Activated naive CD4-positive, alpha-beta T cell (primary cell): ENCODE data around the gene CA5A.
"Not testable (repeated sequence)": the region's sequence is repeated elsewhere in the genome, so short reads cannot be mapped to it uniquely, and the experiment has no call there.

Source experiments
- DNase-seq, 4 experiments: peaks; one replicate each; lab custom pipeline; 2025; lab: John Stamatoyannopoulos, UW

CA5A gene

GRCh38 chr16:87936375-87937230, at the start of gene CA5A:
Gene CA5A (minus strand): TSS chr16:87936529. CDS start chr16:87936450, 79 bp downstream.
- DNase-seq = no peak

- not testable (repeated sequence) for DNase-seq
These were observed 49.2 kb upstream of the CA5A start for GRCh38 chr16:87985493-87985892.

DNA sequence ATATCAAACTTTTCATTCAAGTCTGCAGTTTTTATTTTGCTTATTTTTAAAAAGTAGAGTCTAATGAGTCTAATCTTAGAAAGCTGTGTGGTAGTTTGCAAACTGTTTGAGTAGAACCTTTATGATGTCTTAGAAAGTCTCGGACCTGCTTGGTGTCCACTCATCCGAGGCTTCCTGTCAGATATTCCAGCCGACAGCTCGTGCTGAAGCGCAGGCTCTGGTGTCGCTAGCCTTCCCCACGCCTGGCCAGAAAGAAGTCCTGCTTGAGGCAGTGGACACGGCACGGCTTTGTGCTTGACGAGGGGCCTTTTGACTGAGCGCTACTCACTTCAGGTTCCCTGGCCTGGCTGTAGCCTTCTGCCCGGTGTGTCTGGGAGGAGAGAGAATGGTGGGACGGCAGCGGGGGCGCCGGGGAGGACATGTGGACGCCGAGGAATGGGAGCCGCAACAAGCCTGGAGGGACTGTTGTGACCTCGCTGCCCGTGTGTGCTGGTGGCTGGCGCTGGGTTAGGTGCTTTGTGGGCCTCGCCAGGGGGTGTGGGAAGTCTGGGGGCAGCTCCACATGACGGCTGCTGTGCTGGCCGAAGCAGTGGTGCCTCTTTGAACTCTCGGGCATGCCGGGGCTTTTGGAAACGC, 48.4 kb upstream of the CA5A start:
- no peak for DNase-seq

- not testable (repeated sequence) for DNase-seq
These were observed 47.9 kb upstream of the CA5A start for GRCh38 chr16:87984180-87984579.

DNA sequence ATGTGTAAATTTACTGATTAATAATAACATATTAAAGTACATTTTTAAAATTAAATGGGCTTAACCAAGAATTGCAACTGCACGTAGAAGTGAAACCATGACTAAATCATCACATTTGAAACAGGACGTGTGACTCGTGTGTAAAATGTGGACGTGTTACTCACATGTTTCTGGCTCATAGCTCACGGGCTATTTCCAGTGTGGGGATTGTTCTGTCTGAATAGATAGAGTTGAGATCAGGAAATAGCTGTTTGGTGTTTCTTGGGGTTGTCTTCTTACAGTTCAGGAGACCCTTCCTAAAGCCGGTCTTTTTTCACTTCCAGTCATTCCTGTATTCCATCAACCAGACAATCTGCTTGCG, 47.4 kb upstream of the CA5A start:
- not testable (repeated sequence) for DNase-seq

GRCh38 chr16:87983072-87983736, 46.9 kb upstream of the CA5A start:
- not testable (repeated sequence) for DNase-seq

DNA sequence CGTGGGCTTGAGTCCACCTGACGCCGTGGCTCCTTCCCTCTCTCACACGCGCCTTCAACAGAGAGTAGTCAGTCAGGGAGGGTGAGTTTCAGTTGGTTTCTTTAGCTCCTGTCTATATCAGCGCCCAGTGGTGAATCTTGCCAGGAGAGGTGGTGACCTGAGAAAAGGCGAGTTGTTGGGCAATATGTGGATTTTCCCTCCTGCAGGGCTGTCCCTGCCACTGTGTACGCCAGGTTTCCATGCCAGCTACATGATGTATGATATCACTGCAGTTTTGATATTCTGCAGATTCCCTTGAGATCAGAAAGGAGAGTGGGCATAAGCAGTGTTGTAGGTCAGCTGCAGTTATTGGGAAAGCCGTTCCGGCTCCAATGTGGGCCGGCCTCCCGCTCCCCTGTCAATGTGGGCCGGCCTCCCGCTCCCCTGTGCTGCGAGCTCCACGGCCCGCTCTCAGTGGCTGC, 46.3 kb upstream of the CA5A start:
- no peak for DNase-seq

GRCh38 chr16:87981376-87981775, 45.0 kb upstream of the CA5A start:
- DNase-seq = not testable (repeated sequence)

DNA sequence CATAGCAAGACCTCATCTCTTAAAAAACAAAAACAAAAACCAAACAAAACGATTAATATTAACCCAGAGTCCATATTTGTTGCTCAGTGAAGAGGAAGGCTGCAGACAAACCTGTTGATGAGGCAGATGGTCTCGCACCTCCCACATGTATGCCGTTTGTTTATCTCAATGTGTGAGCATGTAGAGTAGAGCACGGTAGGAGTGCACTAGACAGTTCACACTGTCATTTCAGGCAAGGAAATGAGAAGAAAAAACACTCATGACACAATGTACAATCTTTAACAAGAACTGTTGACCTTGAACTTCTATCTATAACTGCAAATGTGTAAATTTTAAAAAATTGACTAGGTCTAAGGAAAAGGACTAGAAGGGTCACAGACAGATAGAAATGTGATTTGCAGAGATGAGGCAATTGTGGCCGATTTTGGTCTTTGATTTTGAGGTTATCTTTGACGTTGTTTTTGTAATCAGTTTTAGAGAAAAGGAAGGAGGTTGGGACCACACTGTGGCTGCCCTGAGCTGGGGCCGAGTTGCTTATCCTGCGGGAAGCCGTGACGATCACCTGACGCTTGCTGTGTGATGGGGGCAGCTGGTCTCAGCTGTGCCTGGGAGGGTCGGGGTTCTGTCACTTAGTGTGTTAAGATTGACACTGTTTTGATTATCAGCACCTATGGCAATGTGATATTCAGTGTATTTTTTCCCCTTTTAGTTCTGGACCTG, 43.7 kb upstream of the CA5A start:
- DNase-seq = not testable (repeated sequence)

DNA sequence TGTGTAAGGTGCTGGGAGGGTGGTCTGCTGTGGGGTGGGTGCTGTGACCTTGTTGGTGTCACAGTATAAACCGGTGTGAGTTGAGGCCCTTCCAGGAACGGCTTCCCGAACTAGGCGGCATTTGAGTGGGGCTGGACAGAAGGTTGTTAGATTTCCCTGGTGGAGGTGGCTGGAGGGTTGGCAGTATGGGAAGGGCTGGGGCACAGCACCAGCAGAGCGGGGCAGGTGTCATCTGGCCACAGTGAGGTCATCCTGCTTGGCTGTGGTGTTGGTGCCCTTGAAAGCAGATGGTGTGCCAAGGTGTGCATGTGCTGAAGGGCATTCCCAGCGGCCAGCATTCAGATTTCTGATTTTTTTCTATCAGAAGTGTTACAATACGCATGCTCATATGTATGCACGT, 43.0 kb upstream of the CA5A start:
- no peak for DNase-seq

GRCh38 chr16:87978127-87978526, 41.8 kb upstream of the CA5A start:
- DNase-seq = no peak

DNA sequence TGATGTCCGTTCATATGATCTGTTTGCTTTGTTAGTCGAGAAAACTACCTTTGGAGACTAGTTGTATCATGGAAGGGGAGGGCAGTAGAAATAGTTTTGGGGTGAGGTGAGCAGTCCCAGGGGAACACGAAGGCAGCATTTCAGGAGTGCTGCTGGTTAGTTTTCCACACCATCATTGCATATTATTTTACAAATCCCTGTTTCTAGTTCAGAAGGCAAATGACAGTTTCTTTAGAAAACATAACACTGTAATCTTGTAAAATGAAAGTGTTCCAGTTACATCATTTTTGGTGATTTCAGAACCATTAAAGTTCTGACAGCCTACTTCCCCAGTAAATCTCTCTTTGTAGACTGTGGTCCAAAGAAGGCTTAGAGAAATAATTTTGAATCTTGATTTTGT, 40.3 kb upstream of the CA5A start:
- DNase-seq = no peak

- DNase-seq = no peak
These were observed 37.8 kb upstream of the CA5A start for GRCh38 chr16:87974178-87974577.

DNA sequence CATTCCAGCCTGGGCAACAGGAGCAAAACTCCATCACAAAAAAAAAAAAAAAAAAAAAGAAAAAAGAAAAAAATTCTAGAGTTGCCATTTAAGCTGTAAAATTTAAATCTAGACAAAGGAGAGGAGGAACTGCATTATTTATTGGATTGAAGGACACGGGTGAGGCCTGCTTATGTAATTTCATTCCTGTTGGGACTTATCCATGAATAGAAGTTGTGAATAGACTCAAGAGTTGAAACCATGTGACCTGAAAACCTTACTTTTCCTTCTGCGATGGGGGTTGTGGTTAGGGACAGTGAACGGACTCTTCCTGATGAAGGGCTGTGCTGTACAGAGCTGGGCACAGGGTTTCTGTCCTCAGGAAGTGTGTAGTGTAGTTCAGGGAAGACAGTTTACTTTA, 37.4 kb upstream of the CA5A start:
- DNase-seq = no peak

DNA sequence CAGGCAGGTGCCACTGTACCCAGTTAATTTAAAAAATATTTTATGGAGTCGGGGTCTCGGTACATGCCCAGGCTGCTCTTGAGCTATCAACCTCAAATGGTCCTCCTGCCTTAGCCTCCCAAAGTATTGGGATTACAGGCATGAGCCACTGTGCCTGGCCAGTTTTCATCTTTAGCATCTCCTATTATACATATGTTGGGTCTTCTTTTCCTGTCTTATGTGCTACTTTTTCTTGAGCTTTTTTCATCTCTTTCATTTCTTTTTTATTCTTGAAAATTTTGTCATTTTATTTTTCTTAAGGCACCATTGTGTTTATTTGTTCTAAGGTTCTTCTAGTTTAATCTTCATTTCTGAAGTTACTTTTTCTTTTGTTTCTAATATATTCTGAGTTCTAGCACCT, 35.6 kb upstream of the CA5A start:
- no peak for DNase-seq

- no peak for DNase-seq
These were observed 33.9 kb upstream of the CA5A start for GRCh38 chr16:87970186-87970585.

DNA sequence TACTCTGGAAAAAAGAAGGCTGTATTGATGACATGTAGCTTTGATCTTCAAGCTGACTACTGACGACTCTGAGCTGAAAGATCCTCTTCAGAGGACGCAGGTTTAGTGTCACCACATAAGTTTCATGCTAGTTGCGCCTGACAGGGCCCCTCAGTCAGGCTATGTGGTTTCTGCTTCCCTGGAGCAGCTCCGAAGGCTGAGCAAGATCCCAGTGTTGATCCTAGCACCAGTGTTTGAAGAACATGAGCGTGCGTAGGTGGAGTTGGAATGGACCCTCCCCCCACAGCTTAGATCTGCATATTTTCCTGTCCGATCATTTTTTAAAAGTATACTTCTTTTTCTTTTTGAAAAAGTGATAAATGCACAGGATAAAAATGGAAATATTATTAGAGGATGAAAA, 32.2 kb upstream of the CA5A start:
- DNase-seq = no peak

DNA sequence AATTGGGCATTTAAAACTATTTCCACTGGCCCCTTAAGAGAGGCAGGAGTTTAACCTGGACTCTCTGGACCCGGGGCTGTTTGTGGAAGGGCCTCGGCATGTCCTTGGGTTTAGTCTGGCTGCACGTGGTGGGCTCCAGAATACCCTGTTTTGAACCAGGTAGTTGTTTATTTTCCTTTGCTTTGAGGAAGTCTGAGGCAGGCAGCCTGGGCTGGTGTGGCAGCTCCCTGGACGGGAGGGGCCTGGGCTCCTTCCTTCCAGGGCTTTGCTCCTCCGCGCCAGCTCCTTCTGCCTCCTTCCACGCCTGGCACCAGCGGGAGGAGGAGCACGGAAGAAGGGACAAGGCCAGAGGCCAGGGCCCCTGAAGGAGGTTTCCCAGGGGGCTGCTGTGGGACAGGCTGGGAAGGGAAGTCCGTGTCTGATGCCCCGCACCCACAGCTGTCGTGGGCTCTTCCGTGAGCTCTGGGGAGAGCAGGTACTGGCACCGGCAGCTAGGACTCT, 30.4 kb upstream of the CA5A start:
- DNase-seq = peak in 1 of 4 experiments; percentile 6

GRCh38 chr16:87966064-87966645, 29.8 kb upstream of the CA5A start:
- DNase-seq = no peak

DNA sequence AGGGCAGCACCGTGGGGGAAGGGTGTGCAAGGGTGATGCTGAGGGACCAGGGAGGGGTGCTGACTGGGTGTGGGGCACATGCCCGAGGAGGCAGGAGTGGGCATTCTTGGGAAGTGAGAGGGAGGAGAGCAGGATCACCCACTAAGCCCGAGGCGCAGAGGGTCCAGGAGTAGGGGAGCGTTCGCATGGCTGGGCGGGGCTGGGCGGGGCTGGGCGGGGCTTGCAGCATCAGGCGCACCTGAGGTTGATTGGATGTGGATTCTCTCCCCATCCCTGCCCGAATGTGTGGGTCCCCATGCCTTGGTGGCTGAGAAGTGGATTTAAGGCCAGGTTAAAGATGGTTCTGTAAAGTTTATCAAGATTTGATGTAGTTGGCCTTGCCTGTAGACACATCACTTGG, 29.1 kb upstream of the CA5A start:
- no peak for DNase-seq

GRCh38 chr16:87964049-87964659, 27.8 kb upstream of the CA5A start:
- DNase-seq = no peak
